Naive thymus-derived CD8-positive, alpha-beta T cell (primary cell): Measurements from ENCODE around the gene FAM156B. TPM values are rescaled to one million over a fixed set of nuclear protein-coding genes. Genes with fewer than 3 reads are reported as not detected.
"Not testable (repeated sequence)": the region's sequence is repeated elsewhere in the genome, so short reads cannot be mapped to it uniquely, and the experiment has no call there.

Experiments used
- ATAC-seq, 2 donors: fragments of 150-1000 bp; cut with Tn5 transposase in 1 of 2; sonication (Bioruptor Pico), chemical (Tn5 transposase) in 1 of 2; 1 replicate in 1 of 2; 2 replicates in 1 of 2; pipeline ENCODE4 v1.10.0; 2021; ENCODE audit warnings: mild to moderate bottlenecking in 2 of 2, moderate library complexity in 2 of 2
- POLR2A ChIA-PET: fragments of 350-600 bp; sonication (Branson Sonifier 250); formaldehyde crosslinking; loops from one replicate; lab custom pipeline; 2021; ENCODE audit warnings: antibody characterized with exemption; lab: Charles Lee
- DNase-seq, 10 donors: peaks; one replicate each; pipeline versions ENCODE4 v3.0.0 to v3.0.0-alpha.2; 2020 to 2022
- H3K27ac Mint-ChIP-seq, 10 donors: one replicate each; pipeline ENCODE4 v1.8.0; 2020 to 2022; ENCODE audit warnings: mild to moderate bottlenecking in 10 of 10, mixed read lengths in 10 of 10, moderate library complexity in 4 of 10, inconsistent platforms in 1 of 10
- H3K27me3 Mint-ChIP-seq, 5 donors: one replicate each; pipeline ENCODE4 v1.8.0; 2021 to 2022; ENCODE audit warnings: mixed read lengths in 5 of 5
- H3K36me3 Mint-ChIP-seq, 3 donors: one replicate each; pipeline ENCODE4 v1.8.0; 2020 to 2022; ENCODE audit warnings: mixed read lengths in 3 of 3, mild to moderate bottlenecking in 2 of 3, inconsistent platforms in 1 of 3
- H3K4me1 Mint-ChIP-seq, 4 donors: one replicate each; pipeline ENCODE4 v1.8.0; 2021 to 2022; ENCODE audit warnings: mixed read lengths in 4 of 4
- H3K4me3 Mint-ChIP-seq, 10 donors: one replicate each; pipeline ENCODE4 v1.8.0; 2020 to 2022; ENCODE audit warnings: mild to moderate bottlenecking in 10 of 10, mixed read lengths in 10 of 10, moderate library complexity in 6 of 10, inconsistent platforms in 1 of 10
- H3K9me3 Mint-ChIP-seq, 9 donors: one replicate each; pipeline ENCODE4 v1.8.0; 2020 to 2022; ENCODE audit warnings: mixed read lengths in 9 of 9, mild to moderate bottlenecking in 3 of 9, inconsistent platforms in 1 of 9, moderate library complexity in 1 of 9
- polyA plus RNA-seq, 3 donors: library from polyadenylated mRNA; unstranded; fragments of 300-500 nt; fragmentation: Illumina TruSeq; gene quantifications; one replicate each; pipeline ENCODE4 v1.2.3, GENCODE V29; 2021
- total RNA-seq, 8 experiments: library from RNA in 2 of 8; stranded (reverse) in 2 of 8; gene quantifications; one replicate each; pipeline ENCODE4 v1.2.3 and lab custom pipeline; 2021 to 2026

FAM156B gene, protein sequence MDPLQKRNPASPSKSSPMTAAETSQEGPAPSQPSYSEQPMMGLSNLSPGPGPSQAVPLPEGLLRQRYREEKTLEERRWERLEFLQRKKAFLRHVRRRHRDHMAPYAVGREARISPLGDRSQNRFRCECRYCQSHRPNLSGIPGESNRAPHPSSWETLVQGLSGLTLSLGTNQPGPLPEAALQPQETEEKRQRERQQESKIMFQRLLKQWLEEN
- total RNA-seq (10 to 100 TPM in 1 of 2 experiments, 1 to 10 TPM in 1; 3.9 to 11.5 TPM), polyA plus RNA-seq (1 to 10 TPM; 4.9 to 5.4 (median 5.3) TPM), total RNA-seq (lab: John Stamatoyannopoulos, UW) (0 to 0.98 (median 0.04) reads per million in 6 experiments)

DNA sequence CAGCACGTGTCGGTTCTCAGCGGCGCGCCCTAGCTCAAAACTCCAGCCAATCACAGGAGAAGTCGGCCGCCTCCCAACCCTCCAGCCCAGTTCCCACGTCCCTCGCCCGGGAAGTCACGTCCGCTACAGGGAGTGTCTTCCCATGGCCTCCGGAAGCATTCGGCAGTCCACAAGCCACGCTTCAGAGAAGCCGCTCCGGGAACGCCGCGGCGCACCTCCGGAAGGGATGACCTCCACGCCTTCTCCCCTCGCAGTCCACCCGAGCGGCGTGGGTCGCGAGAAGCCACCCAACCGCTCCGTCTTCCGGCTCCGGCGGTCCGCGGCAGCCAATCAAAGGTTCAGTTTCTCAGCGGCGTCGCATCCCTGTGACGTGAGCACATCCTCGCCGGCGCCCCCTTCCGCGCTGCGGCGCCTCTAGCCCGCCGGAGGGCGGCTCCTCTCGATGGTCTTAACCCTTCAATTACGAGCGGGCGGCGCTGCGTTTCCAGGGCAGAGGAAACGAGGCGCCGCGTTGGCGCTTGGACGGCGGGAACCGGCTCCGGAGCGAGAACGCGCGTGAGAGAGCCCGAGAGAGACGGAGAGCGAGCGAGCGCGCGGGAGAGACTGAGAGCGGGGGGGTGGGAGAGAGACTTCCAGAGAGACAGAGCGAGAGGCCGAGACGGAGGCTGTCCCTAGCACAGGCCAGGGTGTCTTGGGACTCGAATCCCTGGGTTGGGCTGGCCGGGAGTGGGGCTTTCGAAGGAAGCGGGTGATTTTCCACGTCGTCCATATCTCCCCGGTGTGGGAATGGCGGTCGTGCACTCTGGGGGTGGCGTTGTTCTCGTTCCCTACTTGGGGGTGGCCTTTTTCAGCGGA, at the start of gene FAM156B:
FAM156B (plus strand) TSS at position 476 of the 855 bp plus-strand sequence. CDS start 9,896 bp downstream, outside the sequence.
- peak; percentile 86 to 90 for ATAC-seq
- H3K9me3 Mint-ChIP-seq, H3K27ac Mint-ChIP-seq, H3K36me3 Mint-ChIP-seq, POLR2A ChIA-PET, DNase-seq, H3K4me3 Mint-ChIP-seq, H3K27me3 Mint-ChIP-seq, H3K4me1 Mint-ChIP-seq: not testable (repeated sequence)

DNA sequence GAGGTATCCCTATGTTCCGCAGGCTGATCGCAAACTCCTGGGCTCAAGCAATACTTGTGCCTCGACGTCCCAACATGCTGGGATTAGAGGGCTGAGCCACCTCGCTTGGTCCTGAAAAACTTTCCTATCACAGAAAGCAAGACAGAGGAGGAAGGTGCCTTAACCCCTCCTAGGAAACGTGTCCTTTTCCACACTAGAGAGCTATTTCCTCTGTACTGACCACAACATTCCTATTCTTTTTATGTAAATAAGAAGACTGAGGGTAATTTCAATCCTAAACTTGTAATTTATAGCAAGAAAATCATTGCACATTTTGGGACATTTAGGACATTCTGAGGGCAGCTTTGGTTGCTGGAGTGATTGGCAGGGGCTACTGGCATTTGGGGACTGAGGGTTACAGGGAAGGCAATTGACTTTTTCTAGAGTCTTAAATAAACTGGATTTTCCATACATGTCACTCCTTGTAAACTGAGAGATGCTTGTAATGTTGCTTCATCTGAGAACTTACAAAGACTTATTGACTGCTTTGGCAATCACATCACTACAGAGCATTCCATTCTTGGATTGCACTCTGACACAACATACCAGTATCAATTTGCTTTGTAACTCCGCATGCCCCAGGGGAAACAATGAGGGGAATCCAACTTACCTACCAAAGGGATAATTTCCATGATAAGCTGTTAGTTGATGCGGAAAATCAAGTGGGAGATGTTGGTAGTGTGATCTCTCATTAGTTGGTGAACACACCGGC, 44.8 kb upstream of the FAM156B start:
- H3K4me1 Mint-ChIP-seq = no peaks in the 10 kb centered on the region
- H3K27me3 Mint-ChIP-seq = peaks cover 3 to 33% (median 10%) of the 10 kb centered on the region in 5 donors
- H3K4me3 Mint-ChIP-seq = no peak overlapping the region
- H3K27ac Mint-ChIP-seq = no peak overlapping the region
- peaks cover 0 to under 1% (median 0%) of the 10 kb centered on the region in 9 donors for H3K9me3 Mint-ChIP-seq
- POLR2A ChIA-PET = no interaction called here
- ATAC-seq (no peak), DNase-seq (no peak)
- no peaks in the 10 kb centered on the region for H3K36me3 Mint-ChIP-seq

DNA sequence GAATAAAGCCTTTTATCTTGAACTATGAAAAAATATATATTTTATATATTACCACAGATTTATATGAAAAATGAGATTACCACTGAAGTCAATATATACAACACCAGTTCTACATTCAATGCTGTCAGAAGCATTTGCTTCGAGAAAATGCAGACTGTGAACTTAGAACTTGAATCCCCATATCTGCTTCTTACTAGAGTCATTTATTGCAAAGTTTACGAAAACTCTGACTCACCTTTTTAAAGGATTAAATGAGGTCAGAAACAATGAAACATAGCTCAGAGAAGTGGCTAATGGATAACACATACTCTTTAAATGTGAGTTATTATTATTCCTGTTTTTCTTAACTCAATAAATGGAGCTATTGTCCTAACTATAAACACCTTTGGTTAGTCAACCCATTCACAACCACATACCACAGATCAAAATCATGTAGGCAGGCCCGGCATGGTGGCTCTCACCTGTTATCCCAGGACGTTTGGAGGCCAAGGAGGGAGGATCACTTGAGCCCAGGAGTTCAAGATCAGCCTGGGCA, 40.1 kb upstream of the FAM156B start:
- ATAC-seq, H3K9me3 Mint-ChIP-seq, H3K36me3 Mint-ChIP-seq, H3K4me3 Mint-ChIP-seq, H3K4me1 Mint-ChIP-seq, H3K27ac Mint-ChIP-seq, DNase-seq, POLR2A ChIA-PET: not testable (repeated sequence)
- peaks cover 3 to 12% (median 7%) of the 10 kb centered on the region in 5 donors for H3K27me3 Mint-ChIP-seq

DNA sequence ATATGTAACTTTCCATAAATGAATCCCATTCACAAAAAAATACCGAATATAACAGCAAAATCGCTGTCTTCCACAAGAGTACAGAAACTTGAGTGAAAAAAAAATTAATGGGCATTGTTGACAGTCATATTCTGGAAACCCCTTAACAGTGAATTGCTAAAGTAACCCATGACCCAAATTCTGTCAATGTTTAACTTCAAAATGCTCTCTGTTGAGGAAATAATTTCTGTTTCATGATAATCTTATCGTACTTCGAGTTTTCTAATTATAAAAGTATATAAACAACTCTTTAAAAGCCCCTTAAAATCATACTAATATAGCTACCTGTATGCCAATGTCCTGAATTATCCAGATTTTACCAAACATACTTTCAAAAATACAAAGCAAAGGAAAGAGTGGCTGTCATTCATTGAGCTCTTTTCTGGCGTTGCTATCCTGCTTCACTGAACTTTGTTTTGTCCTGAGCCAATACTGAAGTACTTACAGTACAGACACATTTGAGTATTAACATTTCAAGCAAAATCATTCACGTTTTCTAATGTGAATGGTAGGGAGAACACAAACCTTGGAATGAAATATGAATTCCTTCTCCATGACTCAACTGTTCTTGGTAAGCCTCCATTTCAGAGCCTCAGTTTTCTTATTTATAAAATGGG, 31.7 kb upstream of the FAM156B start:
- DNase-seq (no peak), ATAC-seq (no peak)
- H3K4me1 Mint-ChIP-seq = no peaks in the 10 kb centered on the region
- H3K27me3 Mint-ChIP-seq = peaks cover 0 to 5% (median 0%) of the 10 kb centered on the region in 5 donors
- no peak overlapping the region for H3K27ac Mint-ChIP-seq
- H3K4me3 Mint-ChIP-seq = no peak overlapping the region
- peaks cover 0 to 1% (median 0%) of the 10 kb centered on the region in 9 donors for H3K9me3 Mint-ChIP-seq
- POLR2A ChIA-PET = no interaction called here
- no peaks in the 10 kb centered on the region for H3K36me3 Mint-ChIP-seq

DNA sequence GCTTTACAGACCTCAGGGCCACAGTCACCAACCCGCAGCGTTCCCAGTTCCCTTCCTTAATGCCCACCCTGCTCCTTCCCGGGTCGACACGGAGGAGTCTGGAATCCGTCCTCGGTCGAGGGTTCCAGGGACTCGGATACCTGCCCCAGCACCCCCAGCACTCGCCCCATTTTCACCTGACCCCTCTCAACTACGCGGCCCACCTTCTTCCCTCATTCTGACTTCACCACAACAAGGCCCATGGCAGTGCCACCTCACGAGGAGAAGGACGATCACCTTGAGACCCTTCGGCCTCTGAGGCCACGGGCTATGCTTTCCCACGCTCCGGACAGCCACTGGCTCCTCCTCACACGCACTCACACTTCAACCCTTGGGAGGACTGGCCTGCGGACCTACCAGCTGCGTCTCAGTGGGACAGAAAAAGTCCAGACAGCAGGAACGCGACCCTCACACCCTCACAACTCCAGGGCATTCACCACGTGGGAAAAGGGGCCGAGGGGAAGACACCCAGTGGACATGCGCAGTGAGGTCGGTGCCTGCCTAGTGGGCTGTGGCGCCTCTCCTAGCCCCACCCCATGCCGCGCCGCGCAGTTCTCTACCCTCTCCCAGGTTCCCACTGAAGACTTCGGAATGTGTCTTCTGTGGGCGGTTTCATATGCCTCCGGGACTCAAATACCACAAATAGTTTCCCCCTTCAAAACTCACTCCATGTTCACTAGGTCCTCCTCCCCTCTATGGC, 29.4 kb upstream of the FAM156B start, which contains the start of gene XAGE3:
XAGE3 (minus strand) TSS at position 474 of the 739 bp plus-strand sequence. CDS start 950 bp downstream, outside the sequence.
- Mint-ChIP-seq H3K27me3 (peaks cover 0 to 4% (median 0%) of the 10 kb centered on the region in 5 donors), H3K4me3 (no peak within 1 kb of the TSS), H3K27ac (peak within 1 kb of the TSS in 2 of 10 donors; percentile 29 to 44), H3K4me1 (no peaks in the 10 kb centered on the region), H3K36me3 (no peaks in the 10 kb centered on the region), H3K9me3 (no peaks in the 10 kb centered on the region)
- ATAC-seq (no peak), DNase-seq (peak in 1 of 10 donors; percentile 57)
- POLR2A ChIA-PET = no interaction called here

DNA sequence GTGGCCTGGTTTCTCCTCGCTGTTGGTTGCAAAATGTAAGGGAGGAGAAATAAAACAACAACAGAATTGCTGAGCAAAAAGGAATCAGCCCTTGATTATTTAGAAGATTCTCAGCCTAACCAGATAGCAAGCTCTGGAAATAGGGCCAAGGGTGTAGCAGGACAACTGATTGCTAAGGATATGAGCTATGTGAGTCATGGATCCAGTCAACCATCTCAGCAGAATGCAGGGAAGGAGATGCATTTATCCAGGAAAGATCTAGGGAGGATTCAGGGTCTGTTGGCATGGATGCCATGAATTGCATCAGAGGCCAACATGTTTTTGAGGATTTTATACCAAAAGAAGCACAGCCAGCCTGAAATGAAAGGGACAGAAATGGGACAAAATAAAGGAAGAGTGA, 27.1 kb upstream of the FAM156B start:
- no peak for DNase-seq
- no peak for ATAC-seq
- Mint-ChIP-seq H3K36me3 (no peaks in the 10 kb centered on the region), H3K4me3 (no peak overlapping the region), H3K27me3 (peaks cover 0 to 4% (median 0%) of the 10 kb centered on the region in 5 donors), H3K9me3 (no peaks in the 10 kb centered on the region), H3K27ac (no peak overlapping the region), H3K4me1 (no peaks in the 10 kb centered on the region)
- POLR2A ChIA-PET = no interaction called here

DNA sequence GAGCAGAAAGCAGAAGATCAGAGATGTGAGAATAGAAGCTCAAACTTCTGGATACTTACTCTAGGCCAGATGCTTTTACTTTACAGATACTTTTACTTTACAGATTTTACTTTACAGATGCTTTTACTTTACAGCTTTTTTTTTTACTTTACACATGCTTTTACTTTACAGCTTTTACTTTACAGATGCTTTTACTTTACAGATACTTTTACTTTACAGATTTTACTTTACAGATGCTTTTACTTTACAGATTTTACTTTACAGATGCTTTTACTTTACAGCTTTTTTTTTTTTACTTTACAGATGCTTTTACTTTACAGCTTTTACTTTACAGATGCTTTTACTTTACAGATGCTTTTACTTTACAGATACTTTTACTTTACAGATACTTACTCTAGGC, 23.3 kb upstream of the FAM156B start:
- POLR2A ChIA-PET, H3K36me3 Mint-ChIP-seq, H3K9me3 Mint-ChIP-seq, H3K4me1 Mint-ChIP-seq, H3K4me3 Mint-ChIP-seq, DNase-seq, ATAC-seq: not testable (repeated sequence)
- Mint-ChIP-seq H3K27me3 (peaks cover 0 to 10% (median 7%) of the 10 kb centered on the region in 5 donors), H3K27ac (peak overlapping the region in 1 of 10 donors; percentile 43)

DNA sequence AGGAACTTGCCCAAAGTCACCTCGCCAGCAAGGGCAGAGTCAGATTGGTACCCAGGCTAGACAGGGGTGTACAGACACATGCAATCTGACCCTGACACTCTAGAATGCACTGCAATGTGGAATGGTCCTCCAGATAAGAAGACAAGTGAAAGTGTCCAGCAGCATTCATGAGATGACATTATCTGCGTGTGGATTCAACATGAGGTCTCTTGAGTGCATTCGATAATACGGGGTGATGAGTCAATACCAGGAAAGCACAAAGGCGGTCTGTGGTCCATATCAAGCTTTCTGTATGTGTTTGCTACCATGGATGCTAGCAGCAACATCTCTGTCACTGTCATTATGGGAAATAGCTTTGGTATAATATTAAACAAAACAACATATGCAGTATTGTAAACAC, 22.5 kb upstream of the FAM156B start:
- POLR2A ChIA-PET = no interaction called here
- ATAC-seq (no peak), DNase-seq (no peak)
- Mint-ChIP-seq H3K36me3 (no peaks in the 10 kb centered on the region), H3K4me1 (no peaks in the 10 kb centered on the region), H3K9me3 (no peaks in the 10 kb centered on the region), H3K27me3 (peaks cover 0 to 10% (median 3%) of the 10 kb centered on the region in 5 donors), H3K27ac (no peak overlapping the region), H3K4me3 (no peak overlapping the region)

DNA sequence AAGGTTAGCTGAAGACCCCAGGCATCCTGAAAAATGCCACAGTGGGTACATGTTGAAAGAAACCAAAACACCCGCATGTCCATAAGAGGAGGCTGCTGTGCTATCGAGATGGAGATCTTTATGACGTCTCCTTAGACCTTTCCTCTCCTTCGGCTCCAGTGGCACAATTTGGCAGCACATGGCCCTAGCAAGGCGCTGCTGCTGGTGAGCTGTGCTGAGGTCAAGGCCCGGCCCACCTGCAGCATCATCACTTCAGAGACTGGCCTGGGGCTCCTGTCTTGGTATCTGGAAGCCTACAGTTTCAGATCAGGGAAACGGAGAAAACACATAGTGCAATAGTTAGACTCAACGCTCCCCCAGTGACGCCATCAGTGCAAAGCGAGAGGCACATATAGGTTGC, 21.7 kb upstream of the FAM156B start:
- H3K9me3 Mint-ChIP-seq, H3K36me3 Mint-ChIP-seq, POLR2A ChIA-PET, H3K4me1 Mint-ChIP-seq, ATAC-seq, H3K27ac Mint-ChIP-seq, DNase-seq, H3K4me3 Mint-ChIP-seq: not testable (repeated sequence)
- H3K27me3 Mint-ChIP-seq = peaks cover 0 to 10% (median 3%) of the 10 kb centered on the region in 5 donors

DNA sequence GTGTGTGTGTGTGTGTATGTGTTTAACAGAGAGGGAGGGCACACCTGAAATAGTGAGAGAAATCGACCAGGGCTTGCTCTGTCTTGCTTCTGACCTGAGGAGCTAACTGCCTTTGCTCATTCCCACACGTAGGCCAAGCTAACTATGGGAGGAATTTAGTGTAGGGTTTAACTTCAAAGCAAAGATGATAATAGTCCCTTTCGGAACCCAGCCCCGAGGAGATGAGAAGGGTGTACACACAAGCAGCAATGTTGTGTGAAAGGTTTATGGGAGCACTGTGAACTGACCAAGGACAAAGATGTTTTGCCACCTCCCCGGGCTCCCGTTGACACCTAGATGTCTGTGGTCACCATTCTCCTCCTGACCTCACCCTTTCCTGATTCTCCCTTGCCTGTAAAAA, 20.7 kb upstream of the FAM156B start:
- peaks cover 0 to 10% (median 3%) of the 10 kb centered on the region in 5 donors for H3K27me3 Mint-ChIP-seq
- H3K4me1 Mint-ChIP-seq, H3K27ac Mint-ChIP-seq, POLR2A ChIA-PET, DNase-seq, H3K9me3 Mint-ChIP-seq, H3K36me3 Mint-ChIP-seq, H3K4me3 Mint-ChIP-seq, ATAC-seq: not testable (repeated sequence)

DNA sequence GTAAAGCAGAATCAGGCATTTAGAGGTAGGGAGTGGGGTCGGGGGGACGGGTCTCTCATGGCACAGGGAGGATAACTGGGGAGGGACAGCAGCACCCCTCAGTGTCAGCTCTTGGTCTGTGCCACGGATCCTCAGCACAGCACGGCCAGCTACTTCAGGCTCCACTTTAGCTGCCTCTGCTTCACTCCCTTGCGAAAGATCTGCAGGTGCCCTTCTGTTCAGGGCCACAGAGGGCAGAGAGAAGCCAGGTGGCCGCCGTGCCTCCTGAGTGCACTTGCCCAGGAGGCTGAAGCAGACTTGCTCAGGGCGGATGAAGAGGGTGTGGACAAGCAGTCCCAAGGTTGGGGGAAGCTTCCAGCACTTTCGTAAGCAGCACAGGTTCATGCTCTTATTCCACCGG, 9.7 kb upstream of the FAM156B start:
- POLR2A ChIA-PET, H3K27ac Mint-ChIP-seq, H3K36me3 Mint-ChIP-seq, H3K4me3 Mint-ChIP-seq, DNase-seq, H3K4me1 Mint-ChIP-seq, ATAC-seq, H3K27me3 Mint-ChIP-seq, H3K9me3 Mint-ChIP-seq: not testable (repeated sequence)
